ENCODE measurements around the gene MTHFD2L. TPM values are rescaled to one million over a fixed set of nuclear protein-coding genes. Genes with fewer than 3 reads are reported as not detected.
"Not testable (repeated sequence)": the region's sequence is repeated elsewhere in the genome, so short reads cannot be mapped to it uniquely, and the experiment has no call there.

The MTHFD2L gene
- total and polyA plus RNA-seq, 11 donors: 6.8 to 16.4 (median 11.6) TPM

DNA sequence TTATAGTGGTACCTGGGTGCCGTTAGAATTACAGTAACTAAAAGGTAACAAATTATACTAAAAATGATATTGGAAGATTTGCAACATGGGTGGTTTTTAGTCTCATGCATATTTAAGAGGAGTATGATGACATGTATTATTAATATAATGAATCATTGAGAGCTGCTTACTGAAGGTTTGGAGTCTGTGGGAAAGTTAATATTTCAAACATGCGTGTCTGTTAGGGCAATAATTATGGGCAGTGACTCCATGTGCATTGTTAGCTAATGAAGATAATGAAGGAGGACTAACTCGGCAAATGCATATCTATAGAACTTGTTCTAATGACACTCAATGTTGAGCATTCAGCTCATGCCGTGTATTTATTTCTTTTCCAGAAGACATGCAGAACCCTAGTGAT, 47.1 kb downstream of the MTHFD2L start:
- intact Hi-C loops (cut with DNase I): no loop called here
- no peak overlapping the region for H3K27ac ChIP-seq
- no peak for ATAC-seq
- peaks cover 0 to 15% (median 7%) of the 10 kb centered on the region in 9 donors for H3K36me3 ChIP-seq
- peaks cover 0 to 23% (median 5%) of the 10 kb centered on the region in 12 donors for H3K4me1 ChIP-seq
- no peak for TF ChIP-seq POLR2A (IDR thresholded peaks at IDR 0.05)
- TF ChIP-seq, protein P1, sequence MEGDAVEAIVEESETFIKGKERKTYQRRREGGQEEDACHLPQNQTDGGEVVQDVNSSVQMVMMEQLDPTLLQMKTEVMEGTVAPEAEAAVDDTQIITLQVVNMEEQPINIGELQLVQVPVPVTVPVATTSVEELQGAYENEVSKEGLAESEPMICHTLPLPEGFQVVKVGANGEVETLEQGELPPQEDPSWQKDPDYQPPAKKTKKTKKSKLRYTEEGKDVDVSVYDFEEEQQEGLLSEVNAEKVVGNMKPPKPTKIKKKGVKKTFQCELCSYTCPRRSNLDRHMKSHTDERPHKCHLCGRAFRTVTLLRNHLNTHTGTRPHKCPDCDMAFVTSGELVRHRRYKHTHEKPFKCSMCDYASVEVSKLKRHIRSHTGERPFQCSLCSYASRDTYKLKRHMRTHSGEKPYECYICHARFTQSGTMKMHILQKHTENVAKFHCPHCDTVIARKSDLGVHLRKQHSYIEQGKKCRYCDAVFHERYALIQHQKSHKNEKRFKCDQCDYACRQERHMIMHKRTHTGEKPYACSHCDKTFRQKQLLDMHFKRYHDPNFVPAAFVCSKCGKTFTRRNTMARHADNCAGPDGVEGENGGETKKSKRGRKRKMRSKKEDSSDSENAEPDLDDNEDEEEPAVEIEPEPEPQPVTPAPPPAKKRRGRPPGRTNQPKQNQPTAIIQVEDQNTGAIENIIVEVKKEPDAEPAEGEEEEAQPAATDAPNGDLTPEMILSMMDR (IDR thresholded peaks at IDR 0.05): no peak
- no peaks in the 10 kb centered on the region for H3K27me3 ChIP-seq
- peaks cover 0 to 5% (median 0%) of the 10 kb centered on the region in 12 donors for H3K9me3 ChIP-seq
- H3K4me3 ChIP-seq: no peak overlapping the region
- WGBS, 4 donors: 82 to 88% (median 83%) methylated on average over 4 of the region's 4 CpGs
- DNase-seq: no peak

DNA sequence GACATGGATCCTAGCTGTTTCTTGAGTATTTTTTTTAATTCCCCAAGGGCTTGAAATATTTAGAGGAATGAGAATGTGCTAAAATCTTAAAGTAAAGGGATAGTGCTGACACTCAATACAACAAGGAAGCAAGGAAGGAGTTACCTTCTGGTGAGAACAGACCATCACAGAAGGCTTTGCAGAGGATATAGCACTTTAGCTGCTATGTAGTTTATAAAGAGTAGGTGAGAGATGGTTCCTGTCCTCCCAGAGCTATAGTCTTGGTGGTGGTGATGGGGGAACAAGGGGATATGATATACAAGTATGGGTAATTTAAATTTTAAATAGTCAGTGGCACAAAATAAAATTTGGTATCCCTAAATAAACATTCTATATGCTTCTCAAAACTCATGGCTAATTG, 47.6 kb downstream of the MTHFD2L start:
- H3K9me3 ChIP-seq: peaks cover 0 to 11% (median 0%) of the 10 kb centered on the region in 12 donors
- no peaks in the 10 kb centered on the region for H3K27me3 ChIP-seq
- H3K4me1 ChIP-seq: peaks cover 0 to 23% (median 5%) of the 10 kb centered on the region in 12 donors
- H3K4me3 ChIP-seq: no peak overlapping the region
- H3K36me3 ChIP-seq: peaks cover 0 to 15% (median 7%) of the 10 kb centered on the region in 9 donors
- DNase-seq: no peak
- intact Hi-C loops (cut with DNase I): no loop called here
- H3K27ac ChIP-seq: peak overlapping the region in 5 of 12 donors; percentile 25 to 79 (median 51)
- no peak for ATAC-seq
- TF ChIP-seq POLR2A (IDR thresholded peaks at IDR 0.05): no peak

DNA sequence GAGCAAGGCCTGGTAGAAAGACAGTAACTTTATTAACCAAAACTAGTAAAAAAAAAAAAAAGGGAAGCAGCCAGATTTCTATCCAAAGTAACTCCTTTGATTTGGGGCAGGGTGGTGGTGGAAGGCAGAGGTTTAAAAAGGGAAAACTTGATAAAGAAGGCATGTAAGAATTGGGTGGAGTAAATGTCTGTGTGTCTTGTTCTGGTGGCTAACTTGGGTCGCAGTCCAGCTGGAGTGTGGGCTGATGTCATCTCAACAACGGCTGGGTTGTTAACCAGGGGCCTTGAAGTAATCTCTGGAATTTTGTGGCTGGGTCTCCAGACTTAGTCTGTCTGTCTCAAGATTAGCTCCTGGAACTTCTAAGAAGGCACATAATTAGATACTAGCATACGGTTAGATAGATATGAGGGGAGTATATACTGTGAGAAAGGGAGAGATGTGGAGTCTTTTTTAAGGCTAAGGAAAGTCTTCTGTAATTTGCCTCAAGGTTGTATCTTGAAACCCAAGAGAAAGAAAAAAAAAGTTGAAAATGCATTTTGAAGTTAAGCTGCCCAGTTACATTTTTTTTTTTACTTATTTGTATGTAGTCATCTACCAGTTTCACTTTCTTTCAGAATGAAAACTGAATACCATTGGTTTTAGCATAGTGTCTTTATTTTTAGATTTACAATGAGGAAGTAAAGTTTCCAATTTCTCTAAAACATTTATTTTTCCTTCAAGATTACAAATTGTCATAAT, 48.3 kb downstream of the MTHFD2L start:
- 43 to 47% (median 46%) methylated on average over 3 of the region's 3 CpGs for WGBS, 4 donors
- Histone ChIP-seq H3K9me3 (peaks cover 0 to 16% (median 0%) of the 10 kb centered on the region in 12 donors), H3K4me1 (peaks cover 0 to 23% (median 5%) of the 10 kb centered on the region in 12 donors), H3K4me3 (peak overlapping the region in 3 of 12 donors; percentile 16 to 25 (median 22)), H3K27me3 (no peaks in the 10 kb centered on the region), H3K36me3 (peaks cover 0 to 13% (median 5%) of the 10 kb centered on the region in 9 donors), H3K27ac (peak overlapping the region in 5 of 12 donors; percentile 25 to 79 (median 51))
- DNase-seq (peak in 1 of 5 donors; percentile 52), ATAC-seq (peak in 3 of 4 donors; percentile 52 to 86 (median 59))
- TF ChIP-seq, protein P1 (IDR thresholded peaks at IDR 0.05): no peak
- no peak for TF ChIP-seq POLR2A (IDR thresholded peaks at IDR 0.05)
- intact Hi-C loops (cut with DNase I): no loop called here

DNA sequence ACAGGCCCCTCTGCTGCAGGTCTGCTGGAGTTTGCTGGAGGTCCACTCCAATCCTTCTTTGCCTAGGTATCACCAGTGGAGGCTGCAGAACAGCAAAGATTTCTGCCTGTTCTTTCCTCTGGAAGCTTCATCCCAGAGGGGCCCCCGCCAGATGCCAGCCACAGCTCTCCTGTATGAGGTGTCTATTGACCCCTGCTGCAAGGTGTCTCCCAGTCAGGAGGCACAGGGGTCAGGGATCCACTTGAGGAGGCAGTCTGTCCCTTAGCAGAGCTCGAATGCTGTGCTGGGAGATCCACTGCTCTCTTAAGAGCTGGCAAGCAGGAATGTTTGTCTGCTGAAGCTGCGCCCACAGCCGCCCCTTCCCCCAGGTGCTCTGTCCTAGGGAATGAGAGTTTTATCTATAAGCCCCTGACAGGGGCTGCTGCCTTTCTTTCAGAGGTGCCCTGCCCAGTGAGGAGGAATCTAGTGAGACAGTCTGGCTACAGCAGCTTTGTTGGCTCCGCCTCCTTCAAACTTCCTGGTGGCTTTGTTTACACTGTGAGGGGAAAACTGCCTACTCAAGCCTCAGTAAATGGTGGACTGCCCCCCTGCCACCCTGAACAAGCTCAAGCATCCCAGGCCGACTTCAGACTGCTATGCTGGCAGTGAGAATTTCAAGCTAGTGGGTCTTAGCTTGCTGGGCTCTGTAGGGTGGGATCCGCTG, 56.7 kb downstream of the MTHFD2L start:
- DNase-seq; H3K4me3 ChIP-seq; ATAC-seq; H3K27ac ChIP-seq; intact Hi-C loops (cut with DNase I); H3K36me3 ChIP-seq; H3K4me1 ChIP-seq; H3K27me3 ChIP-seq: not testable (repeated sequence)
- H3K9me3 ChIP-seq: peaks cover 0 to 26% (median 3%) of the 10 kb centered on the region in 12 donors
- WGBS, 4 donors: 88 to 96% (median 89%) methylated on average over 5 to 7 of the region's 7 CpGs

DNA sequence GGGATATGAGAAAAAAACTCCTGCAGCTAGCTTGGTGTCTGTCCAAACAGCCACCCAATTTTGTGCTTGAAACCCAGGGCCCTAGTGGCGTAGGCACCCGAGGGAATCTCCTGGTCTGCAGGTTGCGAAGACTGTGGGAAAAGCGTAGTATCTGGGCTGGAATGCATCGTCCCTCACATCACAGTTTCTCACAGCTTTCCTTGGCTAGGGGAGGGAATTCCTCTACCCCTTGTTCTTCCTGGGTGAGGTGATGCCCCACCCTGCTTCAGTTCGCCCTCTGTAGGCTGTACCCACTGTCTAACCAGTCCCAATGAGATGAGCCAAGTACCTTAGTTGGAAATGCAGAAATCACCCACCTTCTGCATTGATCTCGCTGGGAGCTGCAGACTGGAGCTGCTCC, 57.3 kb downstream of the MTHFD2L start:
- H3K36me3 ChIP-seq; intact Hi-C loops (cut with DNase I); ATAC-seq; H3K27me3 ChIP-seq; DNase-seq; H3K4me3 ChIP-seq; H3K27ac ChIP-seq; H3K4me1 ChIP-seq: not testable (repeated sequence)
- H3K9me3 ChIP-seq: peaks cover 0 to 23% (median under 1%) of the 10 kb centered on the region in 12 donors
- WGBS, 4 donors: 92 to 94% (median 93%) methylated on average over 7 of the region's 7 CpGs
